Transverse colon (tissue), 4 donors: Measurements from ENCODE around the gene CELF4. TPM values are rescaled to one million over a fixed set of nuclear protein-coding genes. Genes with fewer than 3 reads are reported as not detected.

Experiments
- DNase-seq: peaks from one replicate; pipeline ENCODE4 v3.0.0-alpha.2; 2019
- H3K27ac ChIP-seq, 4 donors: fragments of 200-600 bp; sonication (generic); 2 replicates each; pipeline ENCODE4 v1.5.1; 2016 to 2018; ENCODE audit warnings: inconsistent platforms in 4 of 4
- H3K27me3 ChIP-seq: fragments of 200-600 bp; sonication (generic); 2 replicates; pipeline ENCODE4 v1.5.1; 2017; ENCODE audit warnings: inconsistent platforms
- H3K36me3 ChIP-seq, 4 donors: fragments of 200-600 bp; sonication (generic); 2 replicates each; pipeline ENCODE4 v1.5.1; 2017 to 2019; ENCODE audit warnings: inconsistent platforms in 4 of 4
- H3K4me1 ChIP-seq, 4 donors: fragments of 200-600 bp; sonication (generic); 2 replicates each; pipeline ENCODE4 v1.5.1; 2017 to 2020; ENCODE audit warnings: inconsistent platforms in 4 of 4
- H3K4me3 ChIP-seq, 4 donors: fragments of 200-600 bp; sonication (generic); 1 replicate in 1 of 4; 2 replicates in 3 of 4; pipeline versions ENCODE4 v1.5.1 to v1.6.1; 2017 to 2019; ENCODE audit warnings: inconsistent platforms in 4 of 4
- H3K9me3 ChIP-seq, 2 donors: fragments of 200-600 bp; sonication (generic); 2 replicates each; pipeline ENCODE4 v1.5.1; 2017 to 2019; ENCODE audit warnings: inconsistent platforms in 2 of 2
- CTCF ChIP-seq, 5 experiments: fragments of 200-600 bp in 3 of 5; fragments of 450-650 bp in 2 of 5; sonication (generic) in 3 of 5; IDR thresholded peaks; 1 replicate in 2 of 5; 2 replicates in 3 of 5; pipeline ENCODE4 v1.5.1; 2016 to 2017; ENCODE audit warnings: antibody characterized with exemption in 5 of 5, inconsistent platforms in 3 of 5, mild to moderate bottlenecking in 2 of 5, moderate library complexity in 1 of 5
- EP300 ChIP-seq: sonication (generic); formaldehyde crosslinking; IDR thresholded peaks from one replicate; pipeline ENCODE4 v1.6.1; 2017; ENCODE audit warnings: antibody characterized with exemption, low read depth
- POLR2A ChIP-seq: fragments of 450-650 bp; IDR thresholded peaks from one replicate; pipeline ENCODE4 v1.6.1; 2016; ENCODE audit warnings: antibody characterized with exemption, mild to moderate bottlenecking, moderate library complexity
- POLR2AphosphoS5 ChIP-seq, 3 donors: sonication (generic); formaldehyde crosslinking; IDR thresholded peaks; one replicate each; pipeline ENCODE4 v1.6.1; 2016; ENCODE audit warnings: antibody characterized with exemption in 3 of 3
- WGBS, 2 donors: methylation state at CpG; one replicate each; pipeline ENCODE4 v1.1.5; 2018; ENCODE audit warnings: low coverage in 1 of 2; 5-methylcytosine and 5-hydroxymethylcytosine counted together
- in situ Hi-C, 4 donors: fragments of 200-750 bp; cut with MboI; loops; one replicate each; pipeline versions ENCODE4 v1.15.0 to v1.15.1; 2017; ENCODE audit warnings: low sequenced_read_pairs in 3 of 4, low pct_ligation_motif_present in 1 of 4, low pct_unique_long_range_greater_than_20kb in 1 of 4
- intact Hi-C: fragments of 100-400 bp; cut with DNase I; formaldehyde crosslinking; loops from one replicate; pipeline ENCODE4 v1.15.1; 2023; ENCODE audit warnings: low total_unique reads
- total RNA-seq, 4 donors: library from RNA; depleted of rRNA; stranded (reverse); fragments of >200 nt; gene quantifications; one replicate each; pipeline ENCODE4 v1.1.0, GENCODE V29; 2016

The CELF4 gene
- total RNA-seq, 4 donors from 2014 or later, result 0.14 to 0.75 TPM; not detected in 2

GRCh38 chr18:37590346-37590745 lies 24.7 kb upstream of the CELF4 start:
- Histone ChIP-seq H3K27ac (no peak overlapping the region), H3K4me3 (no peak overlapping the region), H3K36me3 (no peaks in the 10 kb centered on the region), H3K27me3 (no peaks in the 10 kb centered on the region), H3K9me3 (no peaks in the 10 kb centered on the region), H3K4me1 (no peaks in the 10 kb centered on the region)
- no peak for DNase-seq
- intact Hi-C loops, result no loop called here
- in situ Hi-C loops, result no loop called here
- 88% methylated on average over 1 of the region's 1 CpG; no CpG with 5 or more reads in 1 of the 2 donors for WGBS, 2 donors
- TF ChIP-seq EP300 (no peak), CTCF (IDR thresholded peaks at IDR 0.05) (no peak), POLR2A (no peak), POLR2AphosphoS5 (IDR thresholded peaks at IDR 0.05) (no peak)

DNA sequence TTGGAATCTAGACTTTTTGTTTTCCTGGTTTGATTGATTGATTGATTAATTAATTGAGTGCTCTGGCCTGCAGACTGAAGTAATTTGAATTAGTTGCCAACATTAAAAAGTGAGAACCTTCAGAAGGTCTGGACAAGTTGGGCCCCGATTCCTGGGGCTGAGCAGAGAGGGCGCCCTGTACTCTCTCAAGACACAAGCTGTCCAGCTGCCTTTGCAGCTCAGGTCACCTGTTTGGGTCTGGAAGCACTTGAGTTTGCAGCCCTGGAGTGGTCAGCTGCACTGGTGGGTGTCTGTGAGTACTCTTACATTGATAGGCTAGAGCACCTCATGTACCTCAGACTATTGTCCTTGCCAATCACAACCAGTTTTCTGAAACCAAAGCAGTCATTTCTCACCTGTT lies 22.7 kb upstream of the CELF4 start:
- Histone ChIP-seq H3K27me3 (no peaks in the 10 kb centered on the region), H3K36me3 (no peaks in the 10 kb centered on the region), H3K9me3 (no peaks in the 10 kb centered on the region), H3K27ac (no peak overlapping the region), H3K4me3 (no peak overlapping the region), H3K4me1 (no peaks in the 10 kb centered on the region)
- no peak for TF ChIP-seq EP300
- no peak for TF ChIP-seq CTCF (IDR thresholded peaks at IDR 0.05)
- intact Hi-C loops (no loop called here), in situ Hi-C loops (no loop called here)
- no peak for DNase-seq
- WGBS, 2 donors, result 81% methylated on average over 2 of the region's 2 CpGs; no CpG with 5 or more reads in 1 of the 2 donors

GRCh38 chr18:37586656-37587225 lies 21.1 kb upstream of the CELF4 start:
- H3K9me3 ChIP-seq, result no peaks in the 10 kb centered on the region
- TF ChIP-seq POLR2A (no peak), CTCF (IDR thresholded peaks at IDR 0.05) (no peak), POLR2AphosphoS5 (IDR thresholded peaks at IDR 0.05) (no peak), EP300 (no peak)
- DNase-seq, result no peak
- H3K27ac ChIP-seq, result no peak overlapping the region
- H3K4me3 ChIP-seq, result no peak overlapping the region
- H3K4me1 ChIP-seq, result no peaks in the 10 kb centered on the region
- in situ Hi-C loops, result no loop called here
- 76 to 100% methylated on average over 1 to 8 of the region's 8 CpGs for WGBS, 2 donors
- H3K27me3 ChIP-seq, result no peaks in the 10 kb centered on the region
- intact Hi-C loops, result no loop called here
- no peaks in the 10 kb centered on the region for H3K36me3 ChIP-seq

DNA sequence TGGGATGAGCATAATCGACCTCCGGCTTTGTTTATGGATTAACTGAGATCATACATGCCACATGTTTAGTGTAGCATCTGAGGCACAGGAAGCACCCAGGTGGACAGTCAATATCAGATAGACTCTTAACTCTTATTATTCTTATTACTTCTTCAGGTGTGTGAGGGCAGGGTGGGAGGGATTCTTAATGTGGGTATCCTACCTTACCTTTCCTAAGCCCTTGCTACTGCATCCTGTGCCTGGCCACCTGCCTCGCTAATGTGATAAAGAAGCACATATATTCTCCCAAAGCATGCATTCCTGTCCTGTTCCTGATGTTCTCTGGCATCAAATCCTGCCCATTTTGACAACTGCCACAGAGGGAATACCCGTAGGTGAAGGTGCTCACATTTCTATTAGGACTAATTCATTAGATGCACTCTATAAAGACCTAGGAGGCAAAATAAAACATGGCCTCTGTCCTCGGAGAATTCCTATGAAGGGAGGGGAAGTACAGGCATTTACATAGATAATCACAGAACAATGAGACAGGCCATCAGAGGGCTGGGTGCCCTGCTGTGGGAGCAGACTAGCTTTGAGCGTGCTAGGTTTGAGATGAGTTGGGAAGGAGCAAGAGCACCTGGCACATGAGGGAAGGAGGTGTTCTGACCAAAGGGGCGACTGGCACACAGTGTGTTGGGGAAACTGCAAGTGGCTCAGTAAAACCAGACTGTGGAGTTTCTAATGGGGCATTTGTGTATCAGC lies 19.5 kb upstream of the CELF4 start:
- in situ Hi-C loops (no loop called here), intact Hi-C loops (no loop called here)
- Histone ChIP-seq H3K4me3 (no peak overlapping the region), H3K4me1 (no peaks in the 10 kb centered on the region), H3K27ac (no peak overlapping the region), H3K27me3 (no peaks in the 10 kb centered on the region), H3K9me3 (no peaks in the 10 kb centered on the region), H3K36me3 (no peaks in the 10 kb centered on the region)
- TF ChIP-seq CTCF (IDR thresholded peaks at IDR 0.05) (no peak), POLR2A (no peak), POLR2AphosphoS5 (IDR thresholded peaks at IDR 0.05) (no peak), EP300 (no peak)
- 50 to 75% methylated on average over 3 to 7 of the region's 7 CpGs for WGBS, 2 donors
- no peak for DNase-seq
